Tibial artery (tissue), 4 donors: ENCODE results near the gene DCTPP1.
A peak's percentile ranks its signal among the peaks of the same experiment; 100 is the strongest.
"Not testable (repeated sequence)": the region's sequence is repeated elsewhere in the genome, so short reads cannot be mapped to it uniquely, and the experiment has no call there.

Experiments used
- DNase-seq, 2 donors: peaks; one replicate each; pipeline ENCODE4 v3.0.0-alpha.2; 2019
- H3K27ac ChIP-seq, 2 donors: fragments of 200-600 bp; sonication (generic) in 1 of 2; 1 replicate in 1 of 2; 2 replicates in 1 of 2; pipeline ENCODE4 v1.5.1; 2018 to 2019; ENCODE audit warnings: mild to moderate bottlenecking in 1 of 2
- H3K27me3 ChIP-seq, 2 donors: fragments of 200-600 bp; sonication (generic) in 1 of 2; one replicate each; pipeline versions ENCODE4 v1.5.1 to v1.6.0; 2016 to 2019
- H3K36me3 ChIP-seq, 3 donors: fragments of 200-600 bp; sonication (generic) in 2 of 3; one replicate each; pipeline ENCODE4 v1.5.1; 2016 to 2019; ENCODE audit warnings: mild to moderate bottlenecking in 2 of 3
- H3K4me1 ChIP-seq, 4 donors: fragments of 200-600 bp; sonication (generic) in 2 of 4; 1 replicate in 3 of 4; 2 replicates in 1 of 4; pipeline ENCODE4 v1.5.1; 2016 to 2019
- H3K4me3 ChIP-seq, 2 donors: fragments of 200-600 bp; sonication (generic) in 1 of 2; 1 replicate in 1 of 2; 2 replicates in 1 of 2; pipeline ENCODE4 v1.5.1; 2018 to 2019; ENCODE audit warnings: mild to moderate bottlenecking in 2 of 2
- H3K9me3 ChIP-seq, 3 donors: fragments of 200-600 bp; sonication (generic) in 1 of 3; one replicate each; pipeline ENCODE4 v1.5.1; 2016 to 2019
- intact Hi-C: fragments of 100-400 bp; cut with DNase I; formaldehyde crosslinking; loops from one replicate; pipeline ENCODE4 v1.15.0; 2023; ENCODE audit warnings: low total_unique reads
- TF ChIP-seq, protein P1 (sequence below), 2 experiments: fragments of 200-600 bp in 1 of 2; fragments of 450-650 bp in 1 of 2; IDR thresholded peaks; one replicate each; pipeline ENCODE4 v1.5.1; 2017 to 2019; ENCODE audit warnings: antibody characterized with exemption in 2 of 2, mild to moderate bottlenecking in 1 of 2, moderate library complexity in 1 of 2

The DCTPP1 gene

DNA sequence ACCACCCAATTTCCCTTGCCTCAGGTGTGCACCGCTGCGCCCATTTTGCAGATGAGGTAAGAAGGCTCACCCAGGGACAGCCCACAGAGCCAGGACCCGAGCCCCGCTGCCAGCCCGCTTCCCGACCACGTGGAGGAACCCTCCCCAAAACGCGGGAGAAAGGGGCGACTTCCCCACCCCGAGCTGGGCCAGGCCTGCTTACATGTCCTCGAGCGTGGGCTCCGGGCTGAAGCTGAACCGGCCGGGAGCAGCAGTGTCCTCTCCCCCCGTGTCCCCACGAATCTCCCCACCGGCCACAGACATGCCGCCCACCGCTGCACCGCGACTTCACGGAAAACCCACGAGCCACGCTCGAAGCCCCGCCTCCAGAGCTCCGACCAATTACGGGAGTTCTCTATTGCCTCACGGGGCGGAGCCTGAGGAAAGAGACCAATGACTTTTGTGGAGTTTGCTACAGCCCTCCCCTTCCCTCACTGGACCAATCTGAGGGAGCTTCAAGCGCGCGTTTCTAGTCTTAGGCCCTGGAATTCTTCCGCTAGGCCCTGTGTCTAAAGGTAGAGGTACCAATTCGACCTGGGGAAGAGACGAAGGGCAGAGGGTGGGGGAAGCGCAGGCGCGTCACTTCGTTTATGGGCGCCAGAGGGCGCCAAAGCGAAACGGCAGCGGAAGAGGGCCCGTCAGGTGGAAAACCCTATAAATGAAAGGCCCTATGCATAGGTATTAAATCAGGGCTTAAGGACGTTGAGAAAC lies at the start of gene DCTPP1:
TSS of gene DCTPP1 (minus strand) at position 353 of the 750 bp plus-strand sequence. CDS start at position 303, 50 bp downstream.
- H3K4me3 ChIP-seq = peak within 1 kb of the TSS; percentile 56 to 63
- no peaks in the 10 kb centered on the region for H3K9me3 ChIP-seq
- intact Hi-C loops = no loop called here
- peak; percentile 97 for DNase-seq
- no peaks in the 10 kb centered on the region for H3K27me3 ChIP-seq
- TF ChIP-seq, protein P1, sequence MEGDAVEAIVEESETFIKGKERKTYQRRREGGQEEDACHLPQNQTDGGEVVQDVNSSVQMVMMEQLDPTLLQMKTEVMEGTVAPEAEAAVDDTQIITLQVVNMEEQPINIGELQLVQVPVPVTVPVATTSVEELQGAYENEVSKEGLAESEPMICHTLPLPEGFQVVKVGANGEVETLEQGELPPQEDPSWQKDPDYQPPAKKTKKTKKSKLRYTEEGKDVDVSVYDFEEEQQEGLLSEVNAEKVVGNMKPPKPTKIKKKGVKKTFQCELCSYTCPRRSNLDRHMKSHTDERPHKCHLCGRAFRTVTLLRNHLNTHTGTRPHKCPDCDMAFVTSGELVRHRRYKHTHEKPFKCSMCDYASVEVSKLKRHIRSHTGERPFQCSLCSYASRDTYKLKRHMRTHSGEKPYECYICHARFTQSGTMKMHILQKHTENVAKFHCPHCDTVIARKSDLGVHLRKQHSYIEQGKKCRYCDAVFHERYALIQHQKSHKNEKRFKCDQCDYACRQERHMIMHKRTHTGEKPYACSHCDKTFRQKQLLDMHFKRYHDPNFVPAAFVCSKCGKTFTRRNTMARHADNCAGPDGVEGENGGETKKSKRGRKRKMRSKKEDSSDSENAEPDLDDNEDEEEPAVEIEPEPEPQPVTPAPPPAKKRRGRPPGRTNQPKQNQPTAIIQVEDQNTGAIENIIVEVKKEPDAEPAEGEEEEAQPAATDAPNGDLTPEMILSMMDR (IDR thresholded peaks at IDR 0.05) = peak; percentile 74 to 79
- H3K4me1 ChIP-seq = peaks cover 0 to 20% (median 11%) of the 10 kb centered on the region in 4 donors
- H3K27ac ChIP-seq = peak within 1 kb of the TSS; percentile 65 to 69
- peaks cover 0 to 22% (median 0%) of the 10 kb centered on the region in 3 donors for H3K36me3 ChIP-seq

DNA sequence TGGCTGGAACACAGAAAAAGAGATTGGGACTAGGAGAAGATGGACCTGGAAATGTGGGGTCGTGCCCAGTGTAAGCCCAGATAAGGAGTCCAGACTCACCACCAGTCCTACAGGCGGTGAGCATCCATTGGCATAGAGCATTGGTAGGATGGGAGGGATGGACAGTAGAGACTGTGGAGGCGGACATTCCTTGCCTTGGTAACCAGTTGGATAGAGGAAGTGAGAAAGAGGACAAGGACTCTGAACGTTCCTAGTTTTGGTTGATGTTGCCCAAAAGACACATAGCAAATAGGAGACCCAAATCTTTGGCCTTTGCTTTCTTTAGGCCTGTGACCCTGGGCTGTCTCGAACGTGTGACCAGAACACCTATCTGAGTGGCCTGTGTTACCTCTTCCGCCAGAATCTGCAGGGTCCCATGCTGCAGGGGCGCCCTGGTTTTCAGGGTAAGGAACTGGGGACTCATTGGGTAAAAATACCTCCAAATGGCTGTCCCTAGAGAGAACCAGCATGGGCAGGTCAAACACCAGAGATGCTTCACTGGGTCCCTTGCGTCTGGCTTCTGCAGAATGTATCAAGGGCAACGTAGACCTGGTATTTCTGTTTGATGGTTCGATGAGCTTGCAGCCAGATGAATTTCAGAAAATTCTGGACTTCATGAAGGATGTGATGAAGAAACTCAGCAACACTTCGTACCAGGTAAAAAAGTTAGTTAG lies 49.1 kb upstream of the DCTPP1 start:
- TF ChIP-seq, protein P1 (IDR thresholded peaks at IDR 0.05) = no peak

DNA sequence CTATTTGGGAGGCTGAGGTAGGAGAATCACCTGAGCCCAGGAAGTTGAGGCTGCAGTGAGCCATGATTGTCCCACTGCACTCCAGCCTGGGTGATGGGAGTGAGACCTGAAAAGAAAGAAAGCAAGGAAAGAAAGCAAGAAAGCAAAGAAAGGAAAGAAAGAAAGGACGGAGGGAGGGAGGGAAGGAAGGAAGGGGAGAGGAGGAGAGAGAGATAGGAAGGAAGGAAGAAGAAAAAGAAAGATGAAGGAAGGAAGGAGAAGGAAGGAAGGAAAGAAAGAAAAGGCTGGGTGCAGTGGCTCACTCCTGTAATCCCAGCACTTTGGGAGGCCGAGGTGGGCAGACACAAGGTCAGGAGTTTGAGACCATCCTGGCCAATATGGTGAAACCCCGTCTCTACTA lies 47.9 kb upstream of the DCTPP1 start:
- H3K27ac ChIP-seq, intact Hi-C loops, H3K4me1 ChIP-seq, H3K4me3 ChIP-seq, H3K36me3 ChIP-seq, DNase-seq, H3K9me3 ChIP-seq: not testable (repeated sequence)
- peaks cover 0 to 31% of the 10 kb centered on the region in 2 donors for H3K27me3 ChIP-seq

More for the DNA sequence above, 49.1 kb upstream of the DCTPP1 start:
- Histone ChIP-seq H3K4me1 (no peaks in the 10 kb centered on the region), H3K27me3 (peaks cover 0 to 20% of the 10 kb centered on the region in 2 donors), H3K36me3 (no peaks in the 10 kb centered on the region), H3K27ac (no peak overlapping the region), H3K9me3 (no peaks in the 10 kb centered on the region), H3K4me3 (no peak overlapping the region)
- DNase-seq = no peak
- intact Hi-C loops = no loop called here

DNA sequence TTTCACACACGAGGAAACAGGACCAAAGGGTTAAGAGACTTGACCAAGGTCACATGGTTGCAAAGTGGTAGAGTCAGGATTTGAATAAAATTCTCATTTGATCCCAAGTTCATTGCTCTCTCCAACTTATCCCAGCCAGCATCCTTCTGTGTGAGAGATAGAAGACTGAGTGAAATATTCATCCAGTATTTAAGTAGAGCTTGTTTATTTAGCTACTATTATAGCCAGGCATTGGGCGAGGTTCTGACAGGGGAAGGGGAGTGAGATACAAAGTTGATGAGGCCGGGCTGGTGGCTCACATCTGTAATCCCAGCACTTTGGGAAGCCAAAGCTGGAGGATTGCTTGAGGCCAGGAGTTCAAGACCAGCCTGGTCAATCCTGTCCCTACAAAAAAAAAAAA lies 47.2 kb upstream of the DCTPP1 start:
- Histone ChIP-seq H3K27ac (no peak overlapping the region), H3K4me1 (no peaks in the 10 kb centered on the region), H3K27me3 (peaks cover 0 to 39% of the 10 kb centered on the region in 2 donors), H3K4me3 (no peak overlapping the region), H3K9me3 (no peaks in the 10 kb centered on the region), H3K36me3 (no peaks in the 10 kb centered on the region)
- TF ChIP-seq, protein P1 (IDR thresholded peaks at IDR 0.05) = no peak
- intact Hi-C loops = no loop called here
- DNase-seq = no peak

DNA sequence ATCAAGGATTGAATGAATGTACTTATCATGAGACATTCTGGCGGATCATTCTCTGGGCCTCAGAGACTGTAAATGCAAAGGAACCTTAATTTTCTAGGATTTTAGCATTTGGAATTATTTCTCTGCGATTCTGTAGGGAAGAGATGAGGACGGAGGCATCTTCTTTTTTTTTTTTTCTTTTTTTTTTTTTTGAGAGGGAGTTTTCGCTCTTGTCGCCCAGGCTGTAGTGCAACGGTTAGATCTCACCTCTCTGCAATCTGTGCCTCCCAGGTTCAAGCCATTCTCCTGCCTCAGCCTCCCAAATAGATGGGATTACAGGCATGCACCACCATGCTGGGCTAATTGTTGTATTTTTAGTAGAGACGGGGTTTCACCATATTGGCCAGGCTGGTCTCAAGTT lies 44.9 kb upstream of the DCTPP1 start:
- Histone ChIP-seq H3K4me3 (no peak overlapping the region), H3K4me1 (no peaks in the 10 kb centered on the region), H3K9me3 (no peaks in the 10 kb centered on the region), H3K27ac (no peak overlapping the region), H3K27me3 (peaks cover 0 to 39% of the 10 kb centered on the region in 2 donors), H3K36me3 (no peaks in the 10 kb centered on the region)
- intact Hi-C loops = no loop called here
- DNase-seq = no peak
- TF ChIP-seq, protein P1 (IDR thresholded peaks at IDR 0.05) = no peak

DNA sequence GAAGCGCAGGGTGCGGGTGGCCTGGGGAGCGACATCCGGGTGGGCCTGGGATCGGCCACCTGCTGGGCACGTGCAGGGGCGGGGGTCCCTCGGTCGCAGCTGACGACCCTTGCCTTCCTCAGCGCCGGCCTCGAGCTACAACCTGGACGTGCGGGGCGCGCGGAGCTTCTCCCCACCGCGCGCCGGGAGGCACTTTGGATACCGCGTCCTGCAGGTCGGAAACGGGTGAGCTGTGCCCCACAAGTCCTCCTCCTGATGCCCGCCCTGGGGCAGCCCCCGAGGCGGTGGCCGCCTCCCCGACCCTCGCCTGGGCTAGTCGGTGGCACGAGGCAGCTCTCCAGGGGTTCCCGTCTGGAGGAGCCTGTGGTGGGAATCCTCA lies 44.2 kb upstream of the DCTPP1 start:
- peaks cover 0 to 38% of the 10 kb centered on the region in 2 donors for H3K27me3 ChIP-seq
- no peaks in the 10 kb centered on the region for H3K36me3 ChIP-seq
- no peak for DNase-seq
- no peaks in the 10 kb centered on the region for H3K4me1 ChIP-seq
- no peaks in the 10 kb centered on the region for H3K9me3 ChIP-seq
- H3K4me3 ChIP-seq = no peak overlapping the region
- TF ChIP-seq, protein P1 (IDR thresholded peaks at IDR 0.05) = no peak
- no peak overlapping the region for H3K27ac ChIP-seq
- intact Hi-C loops = no loop called here
